IMR-90 (cell line): ENCODE results near the gene METAP2. TPM values are rescaled to one million over a fixed set of nuclear protein-coding genes. Genes with fewer than 3 reads are reported as not detected.

ENCODE experiments used
- ATAC-seq: fragments of 200-7000 bp; cut with Tn5 transposase; 2 replicates; pipeline ENCODE4 v1.9.1; 2020; ENCODE audit warnings: low read depth, mild to moderate bottlenecking, moderate library complexity
- BruUV-seq: library from RNA; stranded (reverse); fragments of 400-500 nt; replicated peaks from 2 replicates; lab custom pipeline; 2021; lab: Mats Ljungman, UMichigan
- CTCF ChIA-PET: fragments of 300-600 bp; formaldehyde crosslinking; extraction: SDS; loops from one replicate; lab custom pipeline; 2021; ENCODE audit warnings: antibody characterized with exemption; lab: Yijun Ruan, JAX
- POLR2A ChIA-PET: fragments of 300-600 bp; sonication (Branson Sonifier 250); formaldehyde crosslinking; loops from one replicate; lab custom pipeline; 2022; ENCODE audit warnings: antibody characterized with exemption; ENCODE audit not compliant: unreplicated experiment; lab: Charles Lee
- DNase-seq: peaks from one replicate; pipeline ENCODE4 v3.0.0; 2013
- H2AFZ ChIP-seq: replicated peaks from 2 replicates; pipeline ENCODE3; 2013; ENCODE audit warnings: low read length, mild to moderate bottlenecking; ENCODE audit not compliant: poor library complexity
- H2AK5ac ChIP-seq: 2 replicates; pipeline ENCODE4 v1.6.1; 2013; ENCODE audit warnings: low read depth, low read length, inconsistent platforms
- H2AK9ac ChIP-seq: replicated peaks from 2 replicates; pipeline ENCODE3; 2013; ENCODE audit warnings: mild to moderate bottlenecking, low read depth, low read length, moderate library complexity; ENCODE audit not compliant: poor library complexity
- H2BK120ac ChIP-seq: 2 replicates; pipeline ENCODE4 v1.6.1; 2013; ENCODE audit warnings: low read depth, low read length, inconsistent platforms
- H2BK15ac ChIP-seq: 3 replicates; pipeline ENCODE4 v1.6.1; 2013; ENCODE audit warnings: low read depth, low read length, inconsistent platforms
- H2BK20ac ChIP-seq: 2 replicates; pipeline ENCODE4 v1.6.1; 2013; ENCODE audit warnings: low read depth, mild to moderate bottlenecking, inconsistent platforms, low read length, moderate library complexity
- H2BK5ac ChIP-seq: 2 replicates; pipeline ENCODE4 v1.6.1; 2013; ENCODE audit warnings: mild to moderate bottlenecking, low read depth, low read length, inconsistent platforms; ENCODE audit not compliant: poor library complexity, severe bottlenecking
- H3K14ac ChIP-seq: replicated peaks from 2 replicates; pipeline ENCODE4 v1.6.1; 2013; ENCODE audit warnings: low read depth, low read length, inconsistent platforms
- H3K18ac ChIP-seq: 2 replicates; pipeline ENCODE4 v1.6.1; 2013; ENCODE audit warnings: low read depth, low read length, control low read depth
- H3K23ac ChIP-seq: 2 replicates; pipeline ENCODE4 v1.6.1; 2013; ENCODE audit warnings: low read depth, low read length, inconsistent platforms
- H3K27ac ChIP-seq: 2 replicates; pipeline ENCODE4 v1.5.1; 2013; ENCODE audit warnings: mild to moderate bottlenecking, control low read depth, low read length; ENCODE audit not compliant: insufficient read depth
- H3K27me3 ChIP-seq: 2 replicates; pipeline ENCODE4 v1.6.1; 2013; ENCODE audit warnings: low read length; ENCODE audit not compliant: control insufficient read depth, insufficient read depth
- H3K36me3 ChIP-seq: 2 replicates; pipeline ENCODE4 v1.6.1; 2013; ENCODE audit warnings: low read length, mixed read lengths; ENCODE audit not compliant: control insufficient read depth, insufficient read depth
- H3K4ac ChIP-seq: 2 replicates; pipeline ENCODE4 v1.6.1; 2013; ENCODE audit warnings: low read depth, low read length, inconsistent platforms
- H3K4me1 ChIP-seq: 2 replicates; pipeline ENCODE4 v1.6.1; 2013; ENCODE audit warnings: low read length, mixed read lengths; ENCODE audit not compliant: control insufficient read depth, insufficient read depth
- H3K4me2 ChIP-seq: 2 replicates; pipeline ENCODE4 v1.6.1; 2013; ENCODE audit warnings: low read depth, mild to moderate bottlenecking, control low read depth, low read length, moderate library complexity
- H3K4me3 ChIP-seq: 2 replicates; pipeline ENCODE4 v1.5.1; 2013; ENCODE audit warnings: low read depth, mild to moderate bottlenecking, control low read depth, low read length, moderate library complexity; ENCODE audit not compliant: insufficient read depth
- H3K56ac ChIP-seq: 2 replicates; pipeline ENCODE4 v1.6.1; 2013; ENCODE audit warnings: low read length, inconsistent platforms; ENCODE audit not compliant: insufficient read depth; ENCODE audit errors: extremely low read depth
- H3K79me1 ChIP-seq, 2 experiments: 2 replicates each; pipeline ENCODE4 v1.6.1; 2013; ENCODE audit warnings: low read length in 2 of 2, inconsistent platforms in 1 of 2, low read depth in 1 of 2
- H3K9ac ChIP-seq: 2 replicates; pipeline ENCODE4 v1.6.1; 2013; ENCODE audit warnings: low read depth, low read length, control low read depth
- H3K9me1 ChIP-seq: 2 replicates; pipeline ENCODE4 v1.6.1; 2013; ENCODE audit warnings: low read length, inconsistent platforms; ENCODE audit not compliant: insufficient read depth
- H3K9me3 ChIP-seq: 2 replicates; pipeline ENCODE4 v1.6.1; 2013; ENCODE audit warnings: low read length; ENCODE audit not compliant: control insufficient read depth, insufficient read depth
- H4K20me1 ChIP-seq: 2 replicates; pipeline ENCODE4 v1.6.1; 2013; ENCODE audit warnings: low read length, inconsistent platforms; ENCODE audit not compliant: insufficient read depth
- H4K5ac ChIP-seq: 2 replicates; pipeline ENCODE4 v1.6.1; 2013; ENCODE audit warnings: mild to moderate bottlenecking, low read depth, low read length, control low read depth
- H4K8ac ChIP-seq, 2 experiments: 2 replicates each; pipeline ENCODE4 v1.6.1; 2013; ENCODE audit warnings: low read depth in 2 of 2, low read length in 2 of 2, control low read depth in 1 of 2, inconsistent platforms in 1 of 2
- H4K91ac ChIP-seq: 2 replicates; pipeline ENCODE4 v1.6.1; 2013; ENCODE audit warnings: low read depth, low read length, inconsistent platforms; ENCODE audit not compliant: insufficient read depth
- MAFK ChIP-seq: IDR thresholded peaks from 2 replicates; pipeline ENCODE4 v1.6.1; 2012; ENCODE audit warnings: low read depth, low read length, improper control_type of control experiment
- RCOR1 ChIP-seq: IDR thresholded peaks from 2 replicates; pipeline ENCODE4 v1.6.1; 2012; ENCODE audit warnings: mild to moderate bottlenecking, low read length, improper control_type of control experiment; ENCODE audit not compliant: insufficient replicate concordance
- WGBS, 2 experiments: methylation state at CpG; one replicate each; pipeline versions ENCODE4 v1.1.5 to v1.1.7; 2013; ENCODE audit warnings: missing lambda C conversion rate in 2 of 2; ENCODE audit not compliant: insufficient read length in 1 of 2; ENCODE audit errors: extremely low coverage in 2 of 2; 5-methylcytosine and 5-hydroxymethylcytosine counted together
- dilution Hi-C: fragments of 300-500 bp; cut with HindIII; formaldehyde crosslinking; loops from one replicate; pipeline ENCODE4 v1.14.3; 2018; ENCODE audit warnings: low sequenced_read_pairs; ENCODE audit not compliant: unreplicated experiment
- in situ Hi-C: fragments of 300-500 bp; cut with MboI; formaldehyde crosslinking; loops from 3 replicates; pipeline ENCODE4 v1.14.3; 2019; ENCODE audit warnings: low sequenced_read_pairs, inconsistent platforms, mixed read lengths
- intact Hi-C: fragments of 100-400 bp; cut with micrococcal nuclease; formaldehyde crosslinking; loops from 2 replicates; pipeline ENCODE4 v1.10.0; 2022
- polyA plus RNA-seq, 3 experiments: library from polyadenylated mRNA; depleted of rRNA; stranded (reverse); fragments of >200 nt; gene quantifications; 2 replicates each; pipeline ENCODE4 v1.2.3, GENCODE V29; 2012; ENCODE audit warnings: low replicate concordance in 1 of 3
- total RNA-seq: library from RNA; depleted of rRNA; stranded (reverse); fragments of >200 nt; gene quantifications from 2 replicates; pipeline ENCODE4 v1.2.3, GENCODE V29; 2012

Gene METAP2
- total and polyA plus RNA-seq, 2 of the 4 experiments (the other 2 are of a cell fraction), result 62.5 to 72.9 TPM

- peak overlapping the region; percentile 97 for H3K27ac ChIP-seq
- H4K91ac ChIP-seq, result peak overlapping the region; percentile 90
- peak overlapping the region; percentile 97 for H2BK5ac ChIP-seq
- 0% methylated on average over 18 of the region's 50 CpGs; no CpG with 5 or more reads in 1 of the 2 experiments for WGBS, 2 experiments
- H3K23ac ChIP-seq, result peak overlapping the region; percentile 86
- peak overlapping the region; percentile 93 for H2BK120ac ChIP-seq
- H3K4me1 ChIP-seq, result peaks cover 10% of the 10 kb centered on the region; the same call in 1 of the 2 replicates
- peak overlapping the region; percentile 98 for H2AFZ ChIP-seq
- H3K9ac ChIP-seq, result peak overlapping the region; percentile 87
- in situ Hi-C loops (no loop called here), intact Hi-C loops (no loop called here), dilution Hi-C loops (no loop called here)
- H3K56ac ChIP-seq, result peak overlapping the region; percentile 92
- H3K9me1 ChIP-seq, result no peaks in the 10 kb centered on the region; the same call in 1 of the 2 replicates
- no peak for DNase-seq
- BruUV-seq, result TSS peak; percentile 94
- peak overlapping the region; percentile 80 for H3K4ac ChIP-seq
- peak overlapping the region; percentile 94 for H3K18ac ChIP-seq
- H3K27me3 ChIP-seq, result no peaks in the 10 kb centered on the region
- peak overlapping the region; percentile 58 for H3K4me3 ChIP-seq
- H4K8ac ChIP-seq, result peak overlapping the region; percentile 54 to 94
- ATAC-seq, result peak; percentile 36
- peak overlapping the region; percentile 46 for H2AK5ac ChIP-seq
- H4K20me1 ChIP-seq, result no peaks in the 10 kb centered on the region
- H3K9me3 ChIP-seq, result peaks cover 7% of the 10 kb centered on the region
- peak overlapping the region; percentile 78 for H3K14ac ChIP-seq
- 0 out of 3 replicates have a peak overlapping the region, but pooled peaks have one; percentile 38 for H2BK15ac ChIP-seq
- TF ChIP-seq MAFK, result no peak
- TF ChIP-seq RCOR1, result peak; percentile 15
- peak overlapping the region; percentile 68 for H2AK9ac ChIP-seq
- ChIA-PET CTCF (interaction anchor here (1.3 to 1.9 kb wide), 2 partner anchors 14 to 27 kb away, joined by 5 to 6 read pairs; no protein-coding TSS in a partner anchor), POLR2A (interaction anchor here (1.2 kb wide), 1 partner anchor 74 kb away, joined by 3 read pairs; no protein-coding TSS in a partner anchor)
- peak overlapping the region; percentile 86 for H4K5ac ChIP-seq
- peak overlapping the region; percentile 86 for H3K4me2 ChIP-seq
- H3K79me1 ChIP-seq, result peaks cover 15 to 30% of the 10 kb centered on the region in 2 experiments
- peak overlapping the region; percentile 67 for H2BK20ac ChIP-seq
- H3K36me3 ChIP-seq, result no peaks in the 10 kb centered on the region
Measured at GRCh38 chr12:95548056-95548538, 74.1 kb downstream of the METAP2 start.
